ENCODE results near the gene ADIG.

GRCh38 chr20:38554986-38555385 lies 26.0 kb upstream of the ADIG start:
- no peak for TF ChIP-seq EZH2 (IDR thresholded peaks at IDR 0.05; ENCODE audit: borderline replicate concordance, low read depth, low read length, severe bottlenecking)
- TF ChIP-seq, protein P1, sequence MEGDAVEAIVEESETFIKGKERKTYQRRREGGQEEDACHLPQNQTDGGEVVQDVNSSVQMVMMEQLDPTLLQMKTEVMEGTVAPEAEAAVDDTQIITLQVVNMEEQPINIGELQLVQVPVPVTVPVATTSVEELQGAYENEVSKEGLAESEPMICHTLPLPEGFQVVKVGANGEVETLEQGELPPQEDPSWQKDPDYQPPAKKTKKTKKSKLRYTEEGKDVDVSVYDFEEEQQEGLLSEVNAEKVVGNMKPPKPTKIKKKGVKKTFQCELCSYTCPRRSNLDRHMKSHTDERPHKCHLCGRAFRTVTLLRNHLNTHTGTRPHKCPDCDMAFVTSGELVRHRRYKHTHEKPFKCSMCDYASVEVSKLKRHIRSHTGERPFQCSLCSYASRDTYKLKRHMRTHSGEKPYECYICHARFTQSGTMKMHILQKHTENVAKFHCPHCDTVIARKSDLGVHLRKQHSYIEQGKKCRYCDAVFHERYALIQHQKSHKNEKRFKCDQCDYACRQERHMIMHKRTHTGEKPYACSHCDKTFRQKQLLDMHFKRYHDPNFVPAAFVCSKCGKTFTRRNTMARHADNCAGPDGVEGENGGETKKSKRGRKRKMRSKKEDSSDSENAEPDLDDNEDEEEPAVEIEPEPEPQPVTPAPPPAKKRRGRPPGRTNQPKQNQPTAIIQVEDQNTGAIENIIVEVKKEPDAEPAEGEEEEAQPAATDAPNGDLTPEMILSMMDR (IDR thresholded peaks at IDR 0.05; ENCODE audit: borderline replicate concordance, extremely low read depth, low read length, poor library complexity, severe bottlenecking): no peak

Measured in DND-41 (cell line).